DMS79 treated with DMSO at 0.1 percent for 48 hours (cell line): ENCODE results near the gene UBE2J2.
A peak's percentile ranks its signal among the peaks of the same experiment; 100 is the strongest.
"Not testable (repeated sequence)": the region's sequence is repeated elsewhere in the genome, so short reads cannot be mapped to it uniquely, and the experiment has no call there.

Experiments
- DNase-seq: peaks from one replicate; lab custom pipeline; 2025; lab: John Stamatoyannopoulos, UW

Gene UBE2J2

DNA sequence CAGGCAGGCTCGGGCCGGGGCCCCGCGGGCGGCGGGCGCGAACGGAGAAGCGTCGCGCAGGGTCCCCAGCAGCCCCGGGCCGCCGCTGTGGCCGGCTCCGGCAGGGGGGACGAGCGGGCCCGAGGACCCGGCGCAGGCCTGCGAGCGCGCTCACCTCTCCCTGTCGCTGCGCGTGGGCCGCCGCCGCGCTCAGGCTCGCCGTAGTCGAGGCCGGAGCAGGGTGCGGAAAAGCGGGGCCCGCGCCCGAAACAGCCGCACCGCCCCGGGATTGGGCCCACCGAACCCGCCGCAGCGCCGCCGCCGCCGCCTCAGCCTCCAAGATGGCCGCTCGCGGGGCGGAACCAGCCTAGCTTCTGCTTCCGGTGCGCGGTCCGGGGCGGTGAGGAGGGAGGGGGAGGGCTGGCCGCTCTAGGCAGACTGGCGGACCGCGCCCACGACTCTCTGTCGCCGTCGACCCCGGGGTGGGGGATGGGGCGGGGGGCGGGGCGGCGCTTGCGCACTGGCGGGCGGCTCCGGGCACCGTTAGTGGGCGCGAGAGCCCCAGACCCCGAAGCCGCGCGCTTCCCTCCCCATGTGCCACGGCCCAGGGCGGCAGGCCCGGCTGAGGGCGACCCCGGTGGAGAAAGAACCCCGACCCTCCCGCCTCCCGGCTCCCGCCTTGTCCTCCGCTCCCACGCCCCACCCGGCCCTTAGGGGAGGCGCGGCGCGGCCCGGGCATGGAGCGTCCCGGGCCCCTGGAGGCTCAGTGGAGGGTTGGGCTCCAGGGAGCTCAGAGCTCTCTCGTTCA, at the start of gene UBE2J2:
UBE2J2 (minus strand) TSS at position 343 of the 787 bp plus-strand sequence. CDS start 5,862 bp downstream, outside the sequence.
- DNase-seq = peak; percentile 84

DNA sequence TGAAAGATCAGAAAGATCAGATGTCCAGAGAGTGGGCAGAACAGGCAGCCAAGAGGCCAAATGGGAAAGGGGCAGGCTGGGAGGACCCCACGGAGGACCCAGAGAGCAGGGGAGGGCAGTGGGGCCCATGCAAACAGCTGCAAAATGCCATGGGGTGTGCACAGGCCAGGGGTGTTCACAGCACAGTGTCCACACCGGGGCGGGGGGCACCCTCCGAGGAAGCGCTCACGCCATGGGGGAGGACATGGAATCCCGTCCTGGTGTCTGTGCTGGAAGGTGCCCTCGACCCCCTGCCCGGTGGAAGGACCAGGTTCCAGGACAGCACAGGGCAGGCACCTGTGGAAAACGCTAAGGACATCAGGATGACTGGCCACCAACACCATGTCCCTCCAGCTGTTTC, 49.3 kb upstream of the UBE2J2 start:
- DNase-seq = no peak

DNA sequence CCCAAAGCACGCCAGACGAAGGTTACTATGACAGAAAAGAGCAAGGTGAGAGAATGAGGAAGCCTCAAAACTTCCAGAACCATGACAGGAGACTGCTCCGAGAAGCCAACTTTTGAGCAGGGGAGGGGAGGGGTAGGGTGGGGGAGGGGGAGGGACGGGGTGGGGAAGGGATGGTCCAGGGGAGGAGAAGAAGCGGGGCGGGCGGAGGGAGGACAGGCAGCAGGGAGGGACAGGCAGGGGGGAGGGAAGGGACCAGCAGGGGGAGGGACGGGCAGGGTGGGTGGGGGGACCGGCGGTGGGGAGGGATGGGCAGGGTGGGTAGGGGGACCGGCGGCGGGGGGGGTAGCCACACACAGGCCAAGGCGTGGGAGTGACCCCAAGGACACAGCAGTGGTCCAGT, 48.8 kb upstream of the UBE2J2 start:
- DNase-seq = no peak

DNA sequence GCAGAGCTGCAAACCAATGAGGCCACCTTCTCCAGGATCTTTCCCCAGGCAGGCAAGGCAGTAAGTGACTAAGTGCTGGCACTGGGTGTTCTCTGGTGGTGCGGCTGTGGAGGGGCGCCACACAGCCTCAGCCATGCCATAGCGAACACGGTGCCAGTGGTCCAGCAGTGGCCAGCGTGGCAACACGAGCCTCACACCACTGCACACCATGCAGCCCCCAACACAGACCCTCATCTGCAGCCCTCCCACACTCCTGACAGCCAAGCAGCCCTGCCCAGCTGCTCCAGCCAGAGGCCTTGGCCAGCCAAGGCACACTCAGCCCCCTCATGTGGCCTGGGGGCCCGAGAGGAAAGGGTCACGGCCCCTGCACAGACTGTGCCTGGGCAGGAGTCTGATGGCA, 47.8 kb upstream of the UBE2J2 start:
- no peak for DNase-seq

DNA sequence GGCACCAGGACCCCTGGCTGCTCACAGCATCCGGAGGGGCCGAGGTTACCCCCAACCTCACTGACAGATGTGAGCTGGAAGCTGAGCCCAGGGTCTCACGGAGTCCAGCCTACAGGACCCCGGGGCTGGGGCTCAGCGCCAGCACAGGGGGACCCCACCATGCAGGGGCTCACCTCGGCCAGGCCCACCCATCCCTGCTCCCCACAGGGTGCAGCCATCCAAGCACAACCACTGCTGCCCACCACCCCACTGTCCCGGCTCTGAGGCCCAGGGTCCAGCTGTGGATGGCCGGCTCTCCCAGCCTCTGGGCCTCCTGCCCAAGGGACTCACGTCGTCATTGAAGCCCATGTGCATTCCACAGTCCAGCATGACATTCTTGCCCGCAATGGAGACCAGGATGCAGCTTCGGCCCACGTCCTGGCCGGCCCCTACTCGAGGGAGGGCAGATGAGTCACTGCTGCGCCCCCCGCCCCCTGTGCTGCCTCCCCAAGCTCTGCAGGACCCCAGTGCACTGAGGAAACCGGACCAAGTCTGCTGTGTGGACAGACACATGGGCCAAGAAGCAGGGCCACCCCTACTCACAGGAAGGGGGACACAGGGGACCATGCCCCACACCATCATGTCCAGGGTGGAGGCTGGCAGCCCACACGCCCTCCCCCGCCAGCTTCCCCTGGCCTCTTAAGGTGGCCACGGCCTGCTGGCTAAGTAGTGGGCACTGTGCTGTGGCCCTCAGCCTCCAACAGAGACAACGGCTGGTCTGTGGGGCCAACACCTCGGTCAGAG, 47.2 kb upstream of the UBE2J2 start:
- no peak for DNase-seq

DNA sequence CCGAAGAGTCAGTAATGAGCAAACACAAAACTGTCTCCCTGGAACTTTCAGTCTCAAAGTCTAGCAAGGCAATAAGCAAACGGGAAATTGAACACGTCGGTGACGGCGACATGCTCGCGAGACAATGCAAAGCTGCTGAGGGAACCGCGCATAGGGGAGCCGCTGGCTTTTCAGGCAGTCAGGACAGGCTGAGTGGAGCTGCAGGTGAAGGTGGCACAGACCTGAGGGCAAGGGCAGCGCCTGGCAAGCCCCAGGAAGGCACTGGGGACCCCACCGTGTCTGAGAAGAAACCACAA, 45.9 kb upstream of the UBE2J2 start:
- no peak for DNase-seq

DNA sequence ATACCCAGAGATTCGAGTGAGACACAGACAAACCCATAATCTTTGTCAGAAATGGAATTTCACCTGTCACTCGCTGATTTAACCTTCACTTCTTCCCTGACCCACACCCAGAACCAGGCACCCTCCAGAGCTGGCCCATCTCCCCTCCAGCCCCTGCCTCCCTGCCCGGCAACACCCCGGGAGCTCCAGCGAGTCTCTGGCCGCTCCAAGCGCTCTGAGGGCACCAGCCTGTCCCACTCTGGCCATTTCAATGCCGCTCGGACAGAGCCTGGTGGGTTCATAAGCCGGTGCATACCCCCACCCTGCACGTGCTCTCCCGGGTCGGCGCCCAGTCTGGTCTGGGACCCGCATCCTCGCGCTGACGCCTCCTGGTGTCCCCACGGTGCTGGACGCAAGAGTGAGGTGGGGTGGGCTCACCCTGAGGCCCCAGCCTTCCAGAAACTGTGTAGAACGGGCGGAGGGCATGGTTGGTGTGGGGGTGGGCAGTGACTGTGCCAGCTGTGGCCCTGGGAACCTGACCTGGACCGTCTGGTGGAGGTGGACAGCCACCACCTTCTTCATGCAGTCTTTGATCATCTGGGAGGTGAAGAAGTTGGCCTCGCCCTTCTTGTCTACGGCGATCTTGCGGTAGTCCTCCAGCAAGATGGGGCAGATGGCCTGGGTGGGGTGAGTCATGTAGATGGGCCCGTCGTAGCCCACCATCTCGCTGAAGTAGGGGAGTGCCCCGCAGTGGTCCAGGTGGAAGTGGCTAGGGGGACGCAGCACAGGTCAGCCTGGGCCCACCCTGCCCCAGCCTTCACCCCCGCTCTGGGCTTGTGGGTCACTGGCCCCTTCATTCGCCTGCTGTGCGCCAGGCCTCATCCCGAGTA, 45.4 kb upstream of the UBE2J2 start:
- no peak for DNase-seq

DNA sequence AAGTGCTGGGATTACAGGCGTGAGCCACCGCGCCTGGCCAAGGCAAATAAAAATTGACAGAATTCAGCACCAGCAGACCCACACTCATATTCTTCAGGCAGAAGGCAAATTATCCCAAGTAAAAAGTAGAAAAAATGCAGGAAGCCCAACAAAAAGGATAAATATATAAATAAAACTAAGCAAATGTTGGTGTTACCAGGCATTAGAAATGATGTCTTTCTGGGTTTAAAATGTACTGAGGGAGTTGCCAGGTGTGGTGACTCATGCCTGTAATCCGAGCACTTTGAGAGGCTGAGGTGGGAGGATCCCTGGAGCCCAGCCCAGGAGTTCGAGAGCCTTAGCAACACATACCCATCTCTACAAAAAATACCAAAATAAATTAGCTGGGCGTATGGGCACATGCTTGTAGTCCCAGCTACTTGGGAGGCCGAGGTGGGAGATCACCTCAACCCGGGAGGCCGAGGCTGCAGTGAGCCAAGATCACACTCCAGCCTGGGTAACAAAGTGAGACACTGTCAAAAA, 44.5 kb upstream of the UBE2J2 start:
- peak; percentile 86 for DNase-seq

DNA sequence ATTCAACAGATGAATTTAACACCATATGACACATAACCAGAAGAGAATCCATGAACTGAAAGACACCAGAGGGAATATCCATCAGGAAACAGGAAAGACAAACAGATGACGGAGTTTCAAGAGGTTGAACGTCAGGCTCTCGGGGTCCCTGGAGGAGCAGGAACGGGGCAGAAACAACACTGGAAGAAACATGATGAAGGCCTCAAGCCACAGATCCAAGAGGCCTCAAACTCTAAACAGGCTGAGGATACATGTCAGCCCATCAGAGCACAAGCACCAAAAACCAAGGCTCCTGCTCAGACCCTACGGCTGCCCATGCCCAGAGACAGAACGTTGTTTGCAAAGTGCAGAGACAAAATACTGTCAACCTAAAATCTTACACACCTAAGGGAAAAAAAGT, 43.8 kb upstream of the UBE2J2 start:
- no peak for DNase-seq

DNA sequence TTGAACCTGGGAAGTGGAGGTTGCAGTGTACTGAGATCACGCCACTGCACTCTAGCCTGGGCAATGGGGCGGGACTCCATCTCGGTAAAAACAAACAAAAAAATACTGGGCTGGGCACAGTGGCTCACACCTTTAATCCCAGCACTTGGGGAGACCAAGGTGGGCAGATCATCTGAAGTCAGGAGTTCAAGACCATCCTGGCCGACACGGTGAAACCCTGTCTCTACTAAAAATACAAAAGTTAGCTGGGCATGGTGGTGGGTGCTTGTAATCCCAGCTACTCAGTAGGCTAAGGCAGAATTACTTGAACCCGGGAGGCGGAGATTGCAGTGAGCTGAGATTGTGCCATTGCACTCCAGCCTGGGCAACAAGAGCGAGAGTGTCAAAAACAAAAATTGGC, 42.5 kb upstream of the UBE2J2 start:
- not testable (repeated sequence) for DNase-seq

DNA sequence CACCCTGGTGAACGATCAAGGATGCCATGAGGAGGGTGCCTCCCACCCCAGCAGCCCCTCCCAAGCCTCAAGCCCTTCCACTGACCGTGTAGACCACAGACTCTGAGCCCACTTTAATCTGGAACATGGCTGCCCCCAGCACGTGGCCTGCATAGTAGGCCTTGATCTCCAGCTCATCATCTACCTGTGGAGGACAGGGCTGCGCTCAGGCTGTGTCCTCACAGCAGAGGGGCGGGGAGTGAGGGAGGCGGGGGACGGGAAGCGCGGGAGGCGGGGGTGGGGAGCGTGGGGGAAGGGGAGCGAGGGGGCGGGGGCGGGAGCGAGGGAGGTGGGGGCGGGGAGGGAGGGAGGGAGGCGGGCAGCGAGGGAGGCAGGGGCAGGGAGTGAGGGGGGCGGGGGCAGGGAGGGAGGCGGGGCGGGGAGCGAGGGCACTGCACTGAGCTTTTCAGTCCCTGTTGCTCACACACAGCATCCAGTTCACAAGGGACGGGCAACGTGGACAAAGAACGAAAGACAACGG, 41.8 kb upstream of the UBE2J2 start:
- no peak for DNase-seq

DNA sequence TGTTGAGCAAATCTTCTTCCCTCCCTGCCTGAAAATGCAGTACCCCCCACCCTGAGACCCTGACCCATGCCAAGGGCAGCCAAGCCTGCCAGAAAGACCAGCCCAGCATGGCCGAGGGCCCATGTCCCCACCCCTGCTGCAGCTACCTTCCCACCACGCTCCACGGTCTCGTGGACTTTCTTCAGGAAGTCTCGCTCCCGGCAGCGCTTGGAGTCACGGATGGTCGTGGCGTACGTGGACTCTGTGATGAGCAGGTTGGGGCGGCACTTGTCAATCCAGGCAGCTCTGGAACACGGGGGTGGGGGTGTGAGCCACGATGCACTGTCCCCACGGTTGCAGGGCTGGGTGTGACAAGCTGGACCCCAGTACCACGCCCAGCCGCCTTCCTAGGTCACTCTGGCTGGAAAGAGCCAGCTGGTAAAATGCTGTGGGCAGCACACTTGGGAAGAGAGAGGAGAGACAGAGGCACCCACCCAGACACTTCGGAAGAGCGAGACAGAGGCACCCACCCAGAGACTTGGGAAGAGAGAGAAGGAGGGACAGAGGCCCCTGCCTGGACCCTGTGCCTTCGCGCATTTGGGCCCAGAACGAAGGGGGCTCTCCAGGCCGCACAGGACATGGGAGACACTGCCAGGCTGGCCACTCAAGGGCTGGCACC, 41.2 kb upstream of the UBE2J2 start:
- DNase-seq = no peak

DNA sequence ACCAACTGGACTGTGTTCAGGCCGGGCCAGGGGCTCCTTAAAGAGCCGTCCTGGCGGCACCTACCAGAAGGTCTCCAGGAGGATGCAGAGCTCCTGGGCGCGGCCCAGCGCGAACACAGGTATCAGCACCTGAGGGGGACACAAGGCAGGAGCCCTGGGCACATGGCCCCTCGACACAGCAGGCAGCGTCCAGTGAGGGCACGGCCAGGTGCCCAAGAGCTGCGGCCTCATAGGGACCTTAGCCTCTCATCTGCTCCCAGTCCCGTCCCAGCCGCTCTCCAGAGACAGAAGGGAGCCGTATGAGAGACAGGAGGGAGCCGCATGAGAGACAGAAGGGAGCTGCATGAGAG, 40.6 kb upstream of the UBE2J2 start:
- no peak for DNase-seq

DNA sequence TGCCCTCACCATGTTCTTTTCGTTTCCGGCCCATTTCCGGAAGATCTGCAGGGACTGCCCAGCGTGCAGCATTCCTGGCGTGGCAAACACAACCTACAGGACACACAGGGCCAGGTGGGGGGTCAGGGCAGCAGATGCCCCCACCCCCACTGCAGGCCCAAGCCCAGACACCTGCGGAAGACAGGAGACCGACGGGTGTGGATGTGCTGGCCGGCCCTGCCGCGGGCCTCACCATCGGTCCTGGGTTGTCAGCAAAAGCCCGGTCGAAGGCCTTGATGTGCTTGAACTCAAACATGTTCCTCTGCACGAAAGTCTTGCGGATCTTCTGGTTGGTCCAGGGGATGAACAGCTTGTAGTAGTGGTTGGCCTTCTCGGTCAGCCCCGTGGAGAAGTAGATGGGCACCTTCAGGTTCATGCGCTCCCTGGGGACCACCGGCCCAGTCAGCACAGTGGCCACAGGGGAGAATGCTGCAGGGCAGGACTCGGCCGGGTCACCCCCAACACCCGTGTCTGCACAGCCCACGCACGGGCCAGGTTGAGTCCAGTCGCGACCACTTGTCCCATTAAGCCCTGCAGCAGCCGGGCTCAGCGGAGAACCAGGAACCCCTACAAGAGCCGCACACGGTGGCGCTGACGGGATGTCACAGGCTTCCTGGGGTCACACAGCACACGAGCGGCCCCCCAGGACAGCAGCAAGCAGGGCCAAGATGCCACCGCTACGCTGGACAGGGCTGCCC, 40.0 kb upstream of the UBE2J2 start:
- DNase-seq = no peak

DNA sequence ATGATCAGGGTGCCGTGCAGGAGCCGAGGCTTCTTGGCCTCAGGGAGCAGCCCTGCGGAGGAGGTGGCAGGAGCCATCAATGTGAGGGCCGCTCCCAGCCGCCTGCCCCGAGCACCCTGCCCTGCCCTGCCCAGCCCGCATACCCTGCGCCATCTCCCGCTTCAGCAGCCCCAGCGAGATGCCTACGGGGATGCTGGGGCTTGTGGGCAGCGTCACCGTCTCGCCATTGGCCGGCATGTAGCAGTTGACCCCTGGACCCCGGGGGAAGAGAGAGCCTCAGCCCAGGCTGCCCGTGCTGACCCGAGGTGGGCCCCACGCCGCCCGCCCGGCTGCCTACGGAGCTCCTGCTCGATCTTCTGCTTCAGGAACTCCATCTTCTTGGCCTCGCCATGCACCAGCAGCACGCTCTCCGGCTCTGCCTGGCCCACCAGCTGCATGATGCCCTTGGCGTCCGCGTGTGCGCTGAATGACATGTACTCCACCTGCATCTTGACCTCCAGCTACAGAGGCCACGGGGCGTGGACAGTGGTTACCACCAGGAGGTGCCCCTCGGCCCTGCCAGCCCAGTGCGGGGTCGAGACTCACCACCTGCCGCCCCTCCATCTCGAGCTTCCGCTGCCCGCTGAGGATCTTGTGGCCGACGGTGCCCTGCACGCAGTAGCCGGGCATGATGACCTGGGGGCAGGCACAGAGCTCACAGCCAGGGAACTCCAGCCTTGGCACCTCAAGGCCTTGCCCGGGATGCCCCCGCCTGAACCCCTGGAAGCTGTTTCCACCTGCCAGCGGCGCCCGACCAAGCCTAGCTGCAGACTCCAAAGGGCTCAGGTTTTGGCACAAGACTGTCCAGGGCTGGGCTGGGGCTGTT, 39.0 kb upstream of the UBE2J2 start:
- no peak for DNase-seq

DNA sequence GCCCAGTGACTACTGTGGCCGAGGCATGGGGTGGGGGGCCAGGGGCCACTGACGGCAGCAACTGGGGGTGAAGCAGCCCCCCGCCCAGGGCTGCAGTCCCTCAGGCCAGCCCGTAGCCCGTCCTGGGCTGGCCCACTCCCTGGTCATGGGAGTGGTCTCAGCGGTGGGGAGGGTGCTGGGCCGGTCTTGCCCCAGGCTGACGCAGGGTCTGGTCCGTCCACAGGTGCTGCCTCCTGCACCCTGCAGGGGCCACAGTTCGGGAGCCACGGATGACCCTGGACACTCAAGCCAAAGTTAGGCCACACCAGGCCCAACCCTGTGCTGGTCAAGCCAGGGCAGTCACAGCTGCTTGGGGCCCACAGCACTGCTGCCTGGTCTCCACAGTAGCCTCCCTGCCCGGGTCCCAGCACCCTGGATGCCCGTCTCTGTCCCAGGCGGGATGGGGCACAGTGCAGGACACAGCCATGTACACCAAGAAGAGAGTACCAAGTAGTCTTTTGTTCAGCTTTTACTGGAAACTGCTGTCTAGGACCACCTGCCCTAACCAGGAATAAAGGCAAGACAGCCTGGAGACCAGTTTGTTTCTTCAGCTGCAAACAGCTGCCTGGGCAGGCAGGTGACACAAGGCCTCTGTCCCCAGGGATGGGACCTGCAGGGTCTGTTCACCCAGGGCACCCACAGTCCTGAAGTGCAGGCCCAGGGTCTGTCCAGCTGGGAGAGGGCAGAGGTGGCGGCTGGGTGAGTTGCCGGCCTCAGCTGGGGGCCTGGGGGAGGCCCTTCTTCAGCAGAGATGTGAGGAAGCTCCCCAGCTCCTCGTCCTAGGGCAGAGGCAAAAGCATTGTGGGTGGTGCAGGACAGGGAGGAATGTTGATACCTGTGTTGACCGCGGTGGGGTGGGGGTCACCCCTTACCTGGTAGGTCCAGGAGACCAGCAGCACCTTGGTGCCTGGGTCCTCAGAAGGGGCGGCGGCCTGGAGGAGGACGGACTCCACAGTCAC, 37.8 kb upstream of the UBE2J2 start:
- no peak for DNase-seq

DNA sequence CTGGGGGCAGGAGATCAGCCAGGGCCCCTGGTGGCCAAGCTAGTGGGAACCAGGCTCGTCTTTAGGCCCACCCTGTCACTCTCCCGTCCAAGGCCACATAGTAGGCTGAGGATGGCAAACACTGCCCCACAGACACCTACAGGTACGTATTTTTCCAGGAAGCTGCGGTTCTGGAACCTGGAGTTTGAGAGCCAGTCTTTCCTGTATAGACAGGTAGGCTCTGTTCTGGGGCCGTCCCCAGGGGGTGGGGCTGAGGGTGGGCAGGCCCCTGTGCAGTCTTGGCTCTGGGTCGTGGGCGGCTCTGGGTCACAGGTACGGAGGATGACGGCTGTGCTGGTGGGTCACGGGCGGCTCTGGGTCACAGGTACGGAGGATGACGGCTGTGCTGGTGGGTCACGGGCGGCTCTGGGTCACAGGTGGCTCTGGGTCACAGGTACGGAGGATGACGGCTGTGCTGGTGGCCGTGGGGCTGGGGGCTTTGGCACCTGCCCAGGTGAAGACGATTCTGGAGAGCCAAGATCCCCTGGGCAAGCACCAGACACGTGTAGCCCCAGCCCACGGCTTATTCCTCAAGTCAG, 36.9 kb upstream of the UBE2J2 start:
- DNase-seq = no peak

DNA sequence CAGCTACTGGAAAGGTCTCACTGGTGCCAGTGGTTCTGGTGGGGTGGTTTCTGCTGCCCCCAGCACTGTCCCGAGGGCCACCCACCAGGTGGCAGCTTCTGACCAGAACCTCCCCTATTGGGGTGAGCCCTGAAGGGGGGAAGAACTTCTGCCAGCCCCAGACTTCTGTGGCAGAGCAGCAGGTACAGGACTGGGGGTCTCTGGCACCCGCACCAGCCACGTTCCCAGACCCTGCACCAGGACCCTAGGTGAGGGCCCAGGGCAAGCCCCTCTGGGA, 36.4 kb upstream of the UBE2J2 start:
- DNase-seq = no peak
